ENCODE results near the gene LANCL2.
A peak's percentile ranks its signal among the peaks of the same experiment; 100 is the strongest.

LANCL2 gene

GRCh38 chr7:55367283-55367840 lies 2.2 kb downstream of the LANCL2 start:
- in situ Hi-C loops (cut with HindIII; ENCODE audit: low pct_unique_long_range_greater_than_20kb, low sequenced_read_pairs), result no loop called here
- no peak for DNase-seq (ENCODE audit: low read depth in 1 of 2, low spot score in 1 of 2)
- no peak for TF ChIP-seq JUND (IDR thresholded peaks at IDR 0.05; ENCODE audit: low read depth)

- no peak for TF ChIP-seq JUND (IDR thresholded peaks at IDR 0.05; ENCODE audit: low read depth)
- no peak for DNase-seq (ENCODE audit: low read depth in 1 of 2, low spot score in 1 of 2)
- in situ Hi-C loops (cut with HindIII; ENCODE audit: low pct_unique_long_range_greater_than_20kb, low sequenced_read_pairs), result no loop called here
Observed at GRCh38 chr7:55369427-55370400, 4.6 kb downstream of the LANCL2 start.

GRCh38 chr7:55374213-55374612 lies 9.1 kb downstream of the LANCL2 start:
- no peak for TF ChIP-seq JUND (IDR thresholded peaks at IDR 0.05; ENCODE audit: low read depth)
- in situ Hi-C loops (cut with HindIII; ENCODE audit: low pct_unique_long_range_greater_than_20kb, low sequenced_read_pairs), result no loop called here
- DNase-seq (ENCODE audit: low read depth in 1 of 2, low spot score in 1 of 2), result no peak

GRCh38 chr7:55375237-55375636 lies 10.1 kb downstream of the LANCL2 start:
- DNase-seq (ENCODE audit: low read depth in 1 of 2, low spot score in 1 of 2), result no peak

GRCh38 chr7:55377162-55377817 lies 12.2 kb downstream of the LANCL2 start:
- no peak for TF ChIP-seq JUND (IDR thresholded peaks at IDR 0.05; ENCODE audit: low read depth)
- in situ Hi-C loops (cut with HindIII; ENCODE audit: low pct_unique_long_range_greater_than_20kb, low sequenced_read_pairs), result no loop called here
- DNase-seq (ENCODE audit: low read depth in 1 of 2, low spot score in 1 of 2), result no peak

More at GRCh38 chr7:55375237-55375636, 10.1 kb downstream of the LANCL2 start:
- TF ChIP-seq JUND (IDR thresholded peaks at IDR 0.05; ENCODE audit: low read depth), result no peak
- in situ Hi-C loops (cut with HindIII; ENCODE audit: low pct_unique_long_range_greater_than_20kb, low sequenced_read_pairs), result no loop called here

- DNase-seq (ENCODE audit: low read depth in 1 of 2, low spot score in 1 of 2), result no peak
- no peak for TF ChIP-seq JUND (IDR thresholded peaks at IDR 0.05; ENCODE audit: low read depth)
- in situ Hi-C loops (cut with HindIII; ENCODE audit: low pct_unique_long_range_greater_than_20kb, low sequenced_read_pairs), result no loop called here
Observed at GRCh38 chr7:55379285-55379684, 14.1 kb downstream of the LANCL2 start.

- no peak for TF ChIP-seq JUND (IDR thresholded peaks at IDR 0.05; ENCODE audit: low read depth)
- no peak for DNase-seq (ENCODE audit: low read depth in 1 of 2, low spot score in 1 of 2)
- in situ Hi-C loops (cut with HindIII; ENCODE audit: low pct_unique_long_range_greater_than_20kb, low sequenced_read_pairs), result no loop called here
Observed at GRCh38 chr7:55381189-55381588, 16.1 kb downstream of the LANCL2 start.

- TF ChIP-seq JUND (IDR thresholded peaks at IDR 0.05; ENCODE audit: low read depth), result no peak
- no peak for DNase-seq (ENCODE audit: low read depth in 1 of 2, low spot score in 1 of 2)
- in situ Hi-C loops (cut with HindIII; ENCODE audit: low pct_unique_long_range_greater_than_20kb, low sequenced_read_pairs), result no loop called here
Observed at GRCh38 chr7:55381696-55382095, 16.6 kb downstream of the LANCL2 start.

GRCh38 chr7:55382251-55382650 lies 17.1 kb downstream of the LANCL2 start:
- in situ Hi-C loops (cut with HindIII; ENCODE audit: low pct_unique_long_range_greater_than_20kb, low sequenced_read_pairs), result no loop called here
- no peak for TF ChIP-seq JUND (IDR thresholded peaks at IDR 0.05; ENCODE audit: low read depth)
- no peak for DNase-seq (ENCODE audit: low read depth in 1 of 2, low spot score in 1 of 2)

- in situ Hi-C loops (cut with HindIII; ENCODE audit: low pct_unique_long_range_greater_than_20kb, low sequenced_read_pairs), result no loop called here
- DNase-seq (ENCODE audit: low read depth in 1 of 2, low spot score in 1 of 2), result no peak
- no peak for TF ChIP-seq JUND (IDR thresholded peaks at IDR 0.05; ENCODE audit: low read depth)
Observed at GRCh38 chr7:55386541-55386940, 21.4 kb downstream of the LANCL2 start.

GRCh38 chr7:55387062-55387965 lies 22.2 kb downstream of the LANCL2 start:
- no peak for TF ChIP-seq JUND (IDR thresholded peaks at IDR 0.05; ENCODE audit: low read depth)
- in situ Hi-C loops (cut with HindIII; ENCODE audit: low pct_unique_long_range_greater_than_20kb, low sequenced_read_pairs), result no loop called here
- peak in 1 of 2 experiments; percentile 69 for DNase-seq (ENCODE audit: low read depth in 1 of 2, low spot score in 1 of 2)

- TF ChIP-seq JUND (IDR thresholded peaks at IDR 0.05; ENCODE audit: low read depth), result no peak
- in situ Hi-C loops (cut with HindIII; ENCODE audit: low pct_unique_long_range_greater_than_20kb, low sequenced_read_pairs), result no loop called here
- DNase-seq (ENCODE audit: low read depth in 1 of 2, low spot score in 1 of 2), result no peak
Observed at GRCh38 chr7:55396233-55396785, 31.2 kb downstream of the LANCL2 start.
